ENCODE results near the gene LASP1NB.
A peak's percentile ranks its signal among the peaks of the same experiment; 100 is the strongest.
"Not testable (repeated sequence)": the region's sequence is repeated elsewhere in the genome, so short reads cannot be mapped to it uniquely, and the experiment has no call there.

Gene LASP1NB

DNA sequence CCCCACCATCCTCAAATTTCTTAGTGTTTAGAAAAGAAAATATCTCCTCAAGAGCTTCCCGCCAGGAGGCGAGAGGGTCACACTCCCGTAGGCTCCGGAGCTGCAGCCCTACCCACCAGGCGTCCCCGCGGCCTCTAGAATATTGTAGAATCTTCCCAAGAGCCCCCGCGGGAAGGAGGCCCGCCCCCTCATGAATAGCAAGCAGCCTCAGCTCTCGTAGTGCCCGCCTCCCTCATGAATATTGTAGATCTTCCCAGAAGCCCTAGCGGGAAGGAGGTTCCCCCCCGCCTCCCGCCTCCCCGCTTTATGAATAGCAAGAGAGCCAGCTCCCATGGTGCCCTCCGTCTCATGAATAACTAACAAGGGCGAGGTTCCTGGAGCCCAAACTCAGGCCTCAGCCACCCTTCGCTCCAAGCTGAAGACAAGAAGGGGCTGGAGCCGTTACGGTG, 41.9 kb downstream of the LASP1NB start, which contains the start of gene FBXO47:
Gene FBXO47, minus strand, starts transcription at position 114 of the 449 bp plus-strand sequence. CDS start 4,378 bp downstream, outside the sequence.
- DNase-seq (ENCODE audit: low read depth) = peak; percentile 70

DNA sequence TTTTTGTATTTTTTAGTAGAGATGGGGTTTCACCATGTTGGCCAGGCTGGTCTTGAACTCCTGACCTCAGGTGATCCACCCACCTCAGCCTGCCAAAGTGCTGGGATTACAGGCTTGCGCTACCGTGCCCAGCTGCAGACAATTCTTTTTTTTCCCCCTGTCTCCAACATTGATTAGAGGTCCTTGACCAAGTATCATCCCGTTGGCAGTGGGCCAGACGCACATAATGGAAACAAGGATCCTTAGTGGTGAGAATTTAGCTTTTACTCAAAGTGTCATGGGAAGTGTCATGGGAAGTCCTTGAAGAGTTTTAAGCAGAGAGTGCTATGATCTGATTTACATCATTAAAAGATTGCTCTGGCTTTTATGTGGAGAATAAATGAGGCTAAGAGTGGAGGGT, 43.9 kb downstream of the LASP1NB start:
- no peak for DNase-seq (ENCODE audit: low read depth)

DNA sequence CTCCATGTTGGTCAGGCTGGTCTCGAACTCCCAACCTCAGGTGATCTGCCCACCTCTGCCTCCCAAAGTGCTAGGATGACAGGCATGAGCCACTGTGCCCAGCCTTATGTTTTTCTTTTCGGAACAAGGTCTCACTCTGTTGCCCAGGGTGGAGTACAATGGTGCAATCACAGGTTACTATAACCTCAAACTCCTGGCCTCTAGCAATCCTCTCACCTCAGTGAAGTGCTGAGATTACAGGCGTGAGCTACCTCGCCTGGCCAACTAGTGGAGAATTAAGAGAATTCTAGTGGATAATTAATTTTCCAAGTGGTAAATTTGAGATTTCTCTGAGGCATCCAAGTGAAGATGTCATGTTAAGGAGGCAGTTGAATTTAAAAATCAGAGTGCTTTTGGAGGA, 44.7 kb downstream of the LASP1NB start:
- DNase-seq (ENCODE audit: low read depth) = no peak

DNA sequence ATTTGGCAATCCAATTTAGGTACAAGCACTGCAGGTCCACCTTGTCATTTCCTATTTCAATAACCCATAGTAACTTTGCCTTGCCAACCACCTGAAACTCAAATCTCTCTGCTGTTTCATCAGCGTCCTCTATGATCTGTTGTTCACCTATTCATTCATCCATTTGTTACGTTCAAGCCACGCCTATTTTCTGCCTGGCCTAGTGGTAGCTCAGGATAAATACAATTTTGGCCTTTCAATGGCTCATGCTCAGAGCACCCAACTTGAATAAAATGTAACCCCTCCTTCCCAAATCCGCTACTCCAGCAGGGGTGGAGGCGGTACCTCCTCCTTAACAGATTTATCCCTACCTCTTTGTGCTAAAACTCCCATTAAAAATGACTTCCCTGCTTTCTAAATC, 45.4 kb downstream of the LASP1NB start:
- DNase-seq (ENCODE audit: low read depth) = no peak

DNA sequence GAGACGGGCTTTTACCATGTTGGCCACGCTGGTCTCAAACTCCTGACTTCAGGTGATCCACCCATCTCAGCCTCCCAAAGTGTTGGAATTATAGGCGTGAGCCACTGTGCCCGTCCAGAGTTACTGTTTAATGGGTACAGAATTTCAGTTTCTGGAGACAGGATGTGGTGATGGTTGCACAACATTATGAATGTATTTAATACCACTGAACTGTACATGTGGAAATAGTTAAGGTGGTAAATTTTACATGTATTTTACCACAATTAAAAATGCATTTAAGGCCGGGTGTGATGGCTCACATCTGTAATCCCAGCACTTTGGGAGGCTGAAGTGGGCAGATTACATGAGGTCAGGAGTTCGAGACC, 50.8 kb downstream of the LASP1NB start:
- not testable (repeated sequence) for DNase-seq (ENCODE audit: low read depth)

DNA sequence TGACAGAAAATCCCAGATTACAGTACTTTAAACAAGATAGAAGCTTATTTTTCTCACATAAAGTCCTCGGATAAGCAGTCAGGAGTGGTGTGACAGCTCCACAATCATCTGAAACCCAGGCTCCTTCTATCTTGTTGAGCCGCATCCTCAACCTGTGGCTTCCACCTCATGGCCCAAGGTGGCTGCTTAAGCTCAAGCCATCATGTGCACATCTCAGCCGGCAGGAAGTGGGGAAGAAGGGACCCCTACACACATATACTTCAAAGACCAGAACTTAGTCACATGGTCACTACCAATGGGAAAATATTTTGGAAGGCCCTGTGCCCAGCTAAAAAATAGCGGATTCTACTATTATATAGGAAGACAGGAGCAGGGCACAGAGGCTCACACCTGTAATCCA, 52.8 kb downstream of the LASP1NB start:
- no peak for DNase-seq (ENCODE audit: low read depth)

Measured in activated T-cell treated with anti-CD3 and anti-CD28 coated beads for 48 hours (primary cell).